ENCODE results near the gene ESR2. TPM values are rescaled to one million over a fixed set of nuclear protein-coding genes. Genes with fewer than 3 reads are reported as not detected.

Gene ESR2
- polyA plus RNA-seq, 1 experiment, result not detected

- ChIA-PET POLR2A (no interaction called here), CTCF (interaction anchor here (0.5 kb wide), 1 partner anchor 238 kb away, joined by 3 read pairs; no protein-coding TSS in a partner anchor)
- Histone ChIP-seq H3K27me3 (ENCODE audit: control insufficient read depth, insufficient read depth, low read length) (no peaks in the 10 kb centered on the region), H3K36me3 (ENCODE audit: control insufficient read depth, insufficient read depth, low read length) (no peaks in the 10 kb centered on the region), H3K4me3 (ENCODE audit: low read depth, low read length) (no peak overlapping the region)
- no peak for TF ChIP-seq CTCF (IDR thresholded peaks at IDR 0.05; ENCODE audit: insufficient read depth, low read depth, low read length)
- DNase-seq (ENCODE audit: low read depth), result no peak
These were observed 76.3 kb downstream of the ESR2 start for GRCh38 chr14:64217834-64218233.

- Histone ChIP-seq H3K36me3 (ENCODE audit: control insufficient read depth, insufficient read depth, low read length) (no peaks in the 10 kb centered on the region), H3K4me3 (ENCODE audit: low read depth, low read length) (no peak overlapping the region), H3K27me3 (ENCODE audit: control insufficient read depth, insufficient read depth, low read length) (no peaks in the 10 kb centered on the region)
- POLR2A ChIA-PET, result no interaction called here
- DNase-seq (ENCODE audit: low read depth), result no peak
- CTCF ChIA-PET, result no interaction called here
- no peak for TF ChIP-seq CTCF (IDR thresholded peaks at IDR 0.05; ENCODE audit: insufficient read depth, low read depth, low read length)
These were observed 76.9 kb downstream of the ESR2 start for GRCh38 chr14:64217308-64217707.

GRCh38 chr14:64215978-64216377, 78.2 kb downstream of the ESR2 start:
- Histone ChIP-seq H3K36me3 (ENCODE audit: control insufficient read depth, insufficient read depth, low read length) (peaks cover 2% of the 10 kb centered on the region; the same call in 1 of the 2 replicates), H3K4me3 (ENCODE audit: low read depth, low read length) (no peak overlapping the region), H3K27me3 (ENCODE audit: control insufficient read depth, insufficient read depth, low read length) (no peaks in the 10 kb centered on the region)
- ChIA-PET POLR2A (no interaction called here), CTCF (no interaction called here)
- no peak for TF ChIP-seq CTCF (IDR thresholded peaks at IDR 0.05; ENCODE audit: insufficient read depth, low read depth, low read length)
- no peak for DNase-seq (ENCODE audit: low read depth)

- H3K36me3 ChIP-seq (ENCODE audit: control insufficient read depth, insufficient read depth, low read length), result peaks cover 2% of the 10 kb centered on the region; the same call in 1 of the 2 replicates
- ChIA-PET CTCF (no interaction called here), POLR2A (no interaction called here)
- H3K27me3 ChIP-seq (ENCODE audit: control insufficient read depth, insufficient read depth, low read length), result no peaks in the 10 kb centered on the region
- TF ChIP-seq CTCF (IDR thresholded peaks at IDR 0.05; ENCODE audit: insufficient read depth, low read depth, low read length), result no peak
- DNase-seq (ENCODE audit: low read depth), result no peak
- no peak overlapping the region for H3K4me3 ChIP-seq (ENCODE audit: low read depth, low read length)
These were observed 78.9 kb downstream of the ESR2 start for GRCh38 chr14:64215274-64215673.

GRCh38 chr14:64213853-64214570, 80.2 kb downstream of the ESR2 start:
- H3K27me3 ChIP-seq (ENCODE audit: control insufficient read depth, insufficient read depth, low read length), result no peaks in the 10 kb centered on the region
- peaks cover 2% of the 10 kb centered on the region; the same call in 1 of the 2 replicates for H3K36me3 ChIP-seq (ENCODE audit: control insufficient read depth, insufficient read depth, low read length)
- POLR2A ChIA-PET, result no interaction called here
- TF ChIP-seq CTCF (IDR thresholded peaks at IDR 0.05; ENCODE audit: insufficient read depth, low read depth, low read length), result no peak
- no peak for DNase-seq (ENCODE audit: low read depth)
- CTCF ChIA-PET, result interaction anchor here (1.1 kb wide), 1 partner anchor 29 kb away, joined by 3 read pairs; no protein-coding TSS in a partner anchor
- no peak overlapping the region for H3K4me3 ChIP-seq (ENCODE audit: low read depth, low read length)
